C4-2B (cell line): ENCODE measurements around the gene ADAMTS15.

Experiments
- ZFX ChIP-seq: fragments of 450-650 bp; IDR thresholded peaks from 2 replicates; pipeline ENCODE4 v1.6.1; 2017
- TF ChIP-seq, protein P1 (sequence below): fragments of 450-650 bp; conservative IDR thresholded peaks from 2 replicates; pipeline ENCODE4 v1.5.1; 2017; ENCODE audit warnings: mild to moderate bottlenecking

DNA sequence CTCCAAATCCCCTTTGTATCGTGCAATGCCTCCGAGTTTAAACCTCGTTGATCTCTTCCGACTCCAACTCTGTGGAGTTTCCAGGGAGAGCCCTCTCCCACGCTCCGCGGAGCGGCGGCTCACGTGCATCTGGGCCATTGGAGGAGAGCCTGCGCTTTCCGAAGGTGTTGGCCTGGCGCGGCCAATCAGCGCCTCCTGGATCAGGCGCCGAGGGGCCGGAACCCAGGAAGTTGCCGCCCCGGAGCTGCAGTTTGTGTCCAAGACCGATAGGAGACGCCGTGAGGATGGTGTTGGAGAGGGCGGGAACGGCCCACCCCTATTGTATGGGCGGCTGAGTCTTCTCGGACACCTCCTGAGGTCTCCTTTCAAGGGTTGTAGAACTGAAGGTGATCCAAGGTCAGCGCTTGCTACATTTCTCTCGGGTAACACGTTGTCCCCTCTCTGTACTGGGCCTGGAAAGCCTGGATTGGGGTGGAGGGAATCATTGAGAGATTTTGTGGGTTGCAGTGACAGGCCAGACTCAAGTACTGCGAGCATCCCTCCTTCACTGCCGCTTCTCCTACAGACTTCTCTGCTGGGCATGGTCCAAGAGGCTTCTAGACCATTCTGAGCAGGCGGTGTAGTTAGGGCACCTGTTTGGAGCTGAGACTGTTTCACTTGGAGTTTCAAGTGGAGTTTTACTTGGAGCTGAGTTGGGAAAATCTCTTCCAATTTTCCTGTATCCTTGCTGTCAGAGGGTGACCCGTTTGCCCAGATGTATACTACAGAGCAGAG is 1.7 kb downstream of the ADAMTS15 start:
- TF ChIP-seq, protein P1, sequence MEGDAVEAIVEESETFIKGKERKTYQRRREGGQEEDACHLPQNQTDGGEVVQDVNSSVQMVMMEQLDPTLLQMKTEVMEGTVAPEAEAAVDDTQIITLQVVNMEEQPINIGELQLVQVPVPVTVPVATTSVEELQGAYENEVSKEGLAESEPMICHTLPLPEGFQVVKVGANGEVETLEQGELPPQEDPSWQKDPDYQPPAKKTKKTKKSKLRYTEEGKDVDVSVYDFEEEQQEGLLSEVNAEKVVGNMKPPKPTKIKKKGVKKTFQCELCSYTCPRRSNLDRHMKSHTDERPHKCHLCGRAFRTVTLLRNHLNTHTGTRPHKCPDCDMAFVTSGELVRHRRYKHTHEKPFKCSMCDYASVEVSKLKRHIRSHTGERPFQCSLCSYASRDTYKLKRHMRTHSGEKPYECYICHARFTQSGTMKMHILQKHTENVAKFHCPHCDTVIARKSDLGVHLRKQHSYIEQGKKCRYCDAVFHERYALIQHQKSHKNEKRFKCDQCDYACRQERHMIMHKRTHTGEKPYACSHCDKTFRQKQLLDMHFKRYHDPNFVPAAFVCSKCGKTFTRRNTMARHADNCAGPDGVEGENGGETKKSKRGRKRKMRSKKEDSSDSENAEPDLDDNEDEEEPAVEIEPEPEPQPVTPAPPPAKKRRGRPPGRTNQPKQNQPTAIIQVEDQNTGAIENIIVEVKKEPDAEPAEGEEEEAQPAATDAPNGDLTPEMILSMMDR, result no peak
- TF ChIP-seq ZFX, result no peak
